Measurements from ENCODE around the gene MATK. TPM values are rescaled to one million over a fixed set of nuclear protein-coding genes. Genes with fewer than 3 reads are reported as not detected.

The MATK gene
- total and polyA plus RNA-seq, 2 experiments from 2014 or later = not detected

- Histone ChIP-seq H3K4me3 (no peak overlapping the region), H3K27ac (no peak overlapping the region), H3K9me2 (ENCODE audit: insufficient read depth) (no peaks in the 10 kb centered on the region), H3K4me2 (ENCODE audit: unreplicated experiment) (no peak overlapping the region), H3K36me3 (ENCODE audit: low read depth) (no peaks in the 10 kb centered on the region), H3F3A (ENCODE audit: insufficient read depth) (no peaks in the 10 kb centered on the region), H3K9me3 (ENCODE audit: low read depth) (no peaks in the 10 kb centered on the region), H4K20me1 (ENCODE audit: insufficient read depth) (no peaks in the 10 kb centered on the region), H3K27me3 (replicated peaks; ENCODE audit: insufficient read depth) (peaks cover 23% of the 10 kb centered on the region), H3K79me2 (ENCODE audit: insufficient read depth) (no peaks in the 10 kb centered on the region), H3K4me1 (ENCODE audit: insufficient read depth) (no peaks in the 10 kb centered on the region), H3K9ac (no peak overlapping the region), H2AFZ (no peak overlapping the region)
- no peak for TF ChIP-seq EZH2 (IDR thresholded peaks at IDR 0.05; ENCODE audit: insufficient read depth, poor library complexity, severe bottlenecking)
- no peak for TF ChIP-seq EZH2phosphoT487 (IDR thresholded peaks at IDR 0.05; ENCODE audit: insufficient read depth, low read depth)
- DNase-seq = no peak
- WGBS, 2 experiments (ENCODE audit: low coverage in 1 of 2, low lambda C conversion rate in 2 of 2, missing lambda C conversion rate in 2 of 2) = 83 to 87% methylated on average over 17 to 26 of the region's 26 CpGs
- in situ Hi-C loops (cut with MboI) = no loop called here
These were observed 41.1 kb upstream of the MATK start for GRCh38 chr19:3827306-3827705.

- in situ Hi-C loops (cut with MboI) = no loop called here
- H3K27me3 ChIP-seq (replicated peaks; ENCODE audit: insufficient read depth) = peaks cover 18% of the 10 kb centered on the region
These were observed 40.0 kb upstream of the MATK start for GRCh38 chr19:3826163-3826562.

GRCh38 chr19:3825286-3825956 is 39.2 kb upstream of the MATK start:
- Histone ChIP-seq H3K4me3 (no peak overlapping the region), H3K4me1 (ENCODE audit: insufficient read depth) (no peaks in the 10 kb centered on the region), H3K27me3 (replicated peaks; ENCODE audit: insufficient read depth) (peaks cover 11% of the 10 kb centered on the region), H4K20me1 (ENCODE audit: insufficient read depth) (no peaks in the 10 kb centered on the region), H3K27ac (no peak overlapping the region), H3K9me2 (ENCODE audit: insufficient read depth) (no peaks in the 10 kb centered on the region), H3K9ac (no peak overlapping the region), H3F3A (ENCODE audit: insufficient read depth) (no peaks in the 10 kb centered on the region), H2AFZ (no peak overlapping the region), H3K79me2 (ENCODE audit: insufficient read depth) (no peaks in the 10 kb centered on the region), H3K36me3 (ENCODE audit: low read depth) (no peaks in the 10 kb centered on the region), H3K4me2 (ENCODE audit: unreplicated experiment) (no peak overlapping the region), H3K9me3 (ENCODE audit: low read depth) (no peaks in the 10 kb centered on the region)
- 51 to 53% methylated on average over 24 to 32 of the region's 32 CpGs for WGBS, 2 experiments (ENCODE audit: low coverage in 1 of 2, low lambda C conversion rate in 2 of 2, missing lambda C conversion rate in 2 of 2)
- in situ Hi-C loops (cut with MboI) = no loop called here
- DNase-seq = no peak
- TF ChIP-seq EZH2phosphoT487 (IDR thresholded peaks at IDR 0.05; ENCODE audit: insufficient read depth, low read depth) = no peak
- TF ChIP-seq EZH2 (IDR thresholded peaks at IDR 0.05; ENCODE audit: insufficient read depth, poor library complexity, severe bottlenecking) = no peak

More at GRCh38 chr19:3826163-3826562, 40.0 kb upstream of the MATK start:
- no peak overlapping the region for H3K4me3 ChIP-seq
- H3K27ac ChIP-seq = no peak overlapping the region
- H3F3A ChIP-seq (ENCODE audit: insufficient read depth) = no peaks in the 10 kb centered on the region
- no peaks in the 10 kb centered on the region for H4K20me1 ChIP-seq (ENCODE audit: insufficient read depth)
- H3K9ac ChIP-seq = no peak overlapping the region
- H2AFZ ChIP-seq = no peak overlapping the region
- no peaks in the 10 kb centered on the region for H3K36me3 ChIP-seq (ENCODE audit: low read depth)
- 23 to 29% methylated on average over 10 to 12 of the region's 12 CpGs for WGBS, 2 experiments (ENCODE audit: low coverage in 1 of 2, low lambda C conversion rate in 2 of 2, missing lambda C conversion rate in 2 of 2)
- no peak for TF ChIP-seq EZH2phosphoT487 (IDR thresholded peaks at IDR 0.05; ENCODE audit: insufficient read depth, low read depth)
- no peaks in the 10 kb centered on the region for H3K4me1 ChIP-seq (ENCODE audit: insufficient read depth)
- no peaks in the 10 kb centered on the region for H3K9me3 ChIP-seq (ENCODE audit: low read depth)
- no peak for DNase-seq
- no peak overlapping the region for H3K4me2 ChIP-seq (ENCODE audit: unreplicated experiment)
- H3K9me2 ChIP-seq (ENCODE audit: insufficient read depth) = no peaks in the 10 kb centered on the region
- H3K79me2 ChIP-seq (ENCODE audit: insufficient read depth) = no peaks in the 10 kb centered on the region

GRCh38 chr19:3823350-3823713 is 37.2 kb upstream of the MATK start:
- H3K4me1 ChIP-seq (ENCODE audit: insufficient read depth) = 0 out of 2 replicates have a peak, but pooled peaks cover 4% of the 10 kb centered on the region
- H3K9me3 ChIP-seq (ENCODE audit: low read depth) = no peaks in the 10 kb centered on the region
- no peak overlapping the region for H3K9ac ChIP-seq
- no peaks in the 10 kb centered on the region for H3K36me3 ChIP-seq (ENCODE audit: low read depth)
- no peaks in the 10 kb centered on the region for H3K9me2 ChIP-seq (ENCODE audit: insufficient read depth)
- no peaks in the 10 kb centered on the region for H4K20me1 ChIP-seq (ENCODE audit: insufficient read depth)
- DNase-seq = no peak
- H3K4me3 ChIP-seq = no peak overlapping the region
- no peaks in the 10 kb centered on the region for H3K79me2 ChIP-seq (ENCODE audit: insufficient read depth)
- no peaks in the 10 kb centered on the region for H3F3A ChIP-seq (ENCODE audit: insufficient read depth)
- in situ Hi-C loops (cut with MboI) = no loop called here
- WGBS, 2 experiments (ENCODE audit: low coverage in 1 of 2, low lambda C conversion rate in 2 of 2, missing lambda C conversion rate in 2 of 2) = 65 to 68% methylated on average over 10 of the region's 10 CpGs
- H3K27me3 ChIP-seq (replicated peaks; ENCODE audit: insufficient read depth) = no peaks in the 10 kb centered on the region
- no peak overlapping the region for H2AFZ ChIP-seq
- H3K4me2 ChIP-seq (ENCODE audit: unreplicated experiment) = no peak overlapping the region
- TF ChIP-seq EZH2phosphoT487 (IDR thresholded peaks at IDR 0.05; ENCODE audit: insufficient read depth, low read depth) = no peak
- no peak for TF ChIP-seq EZH2 (IDR thresholded peaks at IDR 0.05; ENCODE audit: insufficient read depth, poor library complexity, severe bottlenecking)
- H3K27ac ChIP-seq = no peak overlapping the region

Data from GM23248 (cell line).